Endometrial microvascular endothelial cells (primary cell): ENCODE results near the gene MYL3. TPM values are rescaled to one million over a fixed set of nuclear protein-coding genes. Genes with fewer than 3 reads are reported as not detected.

Source experiments
- in situ Hi-C: cut with HindIII; loops from 2 replicates; pipeline ENCODE4 v1.10.0; 2017; ENCODE audit warnings: low sequenced_read_pairs, low pct_unique_long_range_greater_than_20kb; ENCODE audit errors: inconsistent ontology term
- total RNA-seq: library from RNA; depleted of rRNA; stranded (reverse); fragments of >200 nt; gene quantifications from one replicate; pipeline ENCODE4 v1.2.3, GENCODE V29; 2015; ENCODE audit errors: inconsistent ontology term

MYL3 gene
- total RNA-seq, 1 donor from 2014 or later: not detected

- in situ Hi-C loops: no loop called here
Measured at GRCh38 chr3:46900356-46900755, 37.1 kb upstream of the MYL3 start.

GRCh38 chr3:46900007-46900292 lies 36.7 kb upstream of the MYL3 start:
- in situ Hi-C loops: no loop called here

- in situ Hi-C loops: no loop called here
Measured at GRCh38 chr3:46899151-46900006, 36.1 kb upstream of the MYL3 start.

GRCh38 chr3:46898321-46899150 lies 35.3 kb upstream of the MYL3 start:
- in situ Hi-C loops: no loop called here

GRCh38 chr3:46897829-46898320 lies 34.6 kb upstream of the MYL3 start:
- in situ Hi-C loops: no loop called here

GRCh38 chr3:46897031-46897430 lies 33.8 kb upstream of the MYL3 start:
- in situ Hi-C loops: no loop called here

- in situ Hi-C loops: no loop called here
Measured at GRCh38 chr3:46896386-46896785, 33.1 kb upstream of the MYL3 start.

GRCh38 chr3:46895761-46896160 lies 32.5 kb upstream of the MYL3 start:
- in situ Hi-C loops: no loop called here

GRCh38 chr3:46895204-46895660 lies 32.0 kb upstream of the MYL3 start:
- in situ Hi-C loops: no loop called here

GRCh38 chr3:46894256-46894655 lies 31.0 kb upstream of the MYL3 start:
- in situ Hi-C loops: no loop called here

- in situ Hi-C loops: no loop called here
Measured at GRCh38 chr3:46893763-46894162, 30.5 kb upstream of the MYL3 start.

GRCh38 chr3:46893146-46893748 lies 30.0 kb upstream of the MYL3 start:
- in situ Hi-C loops: no loop called here

- in situ Hi-C loops: no loop called here
Measured at GRCh38 chr3:46892285-46893145, 29.3 kb upstream of the MYL3 start.

GRCh38 chr3:46891132-46891531 lies 27.9 kb upstream of the MYL3 start:
- in situ Hi-C loops: no loop called here

- in situ Hi-C loops: no loop called here
Measured at GRCh38 chr3:46890132-46890531, 26.9 kb upstream of the MYL3 start.

GRCh38 chr3:46889381-46890110 lies 26.3 kb upstream of the MYL3 start:
- in situ Hi-C loops: no loop called here

GRCh38 chr3:46888705-46889104 lies 25.5 kb upstream of the MYL3 start:
- in situ Hi-C loops: no loop called here

- in situ Hi-C loops: no loop called here
Measured at GRCh38 chr3:46887980-46888494, 24.8 kb upstream of the MYL3 start.
